Immature natural killer cell (primary cell): ENCODE measurements around the gene THAP6. TPM values are rescaled to one million over a fixed set of nuclear protein-coding genes. Genes with fewer than 3 reads are reported as not detected.

Experiments
- DNase-seq, 3 donors: peaks; one replicate each; pipeline ENCODE4 v3.0.0; 2022; ENCODE audit warnings: mixed read lengths in 1 of 3
- H3K27ac Mint-ChIP-seq, 6 donors: one replicate each; pipeline ENCODE4 v1.8.0; 2020; ENCODE audit warnings: mixed read lengths in 6 of 6, mild to moderate bottlenecking in 5 of 6, inconsistent platforms in 4 of 6, moderate library complexity in 3 of 6
- H3K27me3 Mint-ChIP-seq, 3 donors: one replicate each; pipeline ENCODE4 v1.8.0; 2020 to 2021; ENCODE audit warnings: low read depth in 3 of 3, mild to moderate bottlenecking in 3 of 3, mixed read lengths in 3 of 3, moderate library complexity in 3 of 3, inconsistent platforms in 1 of 3
- H3K36me3 Mint-ChIP-seq, 3 donors: one replicate each; pipeline ENCODE4 v1.8.0; 2020; ENCODE audit warnings: mixed read lengths in 3 of 3, inconsistent platforms in 2 of 3, mild to moderate bottlenecking in 2 of 3
- H3K4me1 Mint-ChIP-seq, 2 donors: one replicate each; pipeline ENCODE4 v1.8.0; 2020; ENCODE audit warnings: inconsistent platforms in 2 of 2, mild to moderate bottlenecking in 2 of 2, mixed read lengths in 2 of 2, moderate library complexity in 1 of 2
- H3K4me3 Mint-ChIP-seq, 5 donors: one replicate each; pipeline ENCODE4 v1.8.0; 2020; ENCODE audit warnings: mild to moderate bottlenecking in 5 of 5, mixed read lengths in 5 of 5, inconsistent platforms in 3 of 5, moderate library complexity in 3 of 5
- H3K9me3 Mint-ChIP-seq, 6 donors: one replicate each; pipeline ENCODE4 v1.8.0; 2020; ENCODE audit warnings: mild to moderate bottlenecking in 6 of 6, mixed read lengths in 6 of 6, inconsistent platforms in 4 of 6, moderate library complexity in 3 of 6
- polyA plus RNA-seq, 3 donors: library from polyadenylated mRNA; unstranded; fragments of 300-500 nt; fragmentation: Illumina TruSeq; gene quantifications; one replicate each; pipeline ENCODE4 v1.2.3, GENCODE V29; 2021

The THAP6 gene
- 10 to 100 TPM in 1 of 3 donors, 1 to 10 TPM in 2; 4.8 to 10.3 (median 7.5) TPM for polyA plus RNA-seq

- peaks cover 13 to 31% of the 10 kb centered on the region in 2 donors for H3K4me1 Mint-ChIP-seq
- no peak within 1 kb of the TSS for H3K27ac Mint-ChIP-seq
Observed at GRCh38 chr4:75514131-75514948, at the start of gene THAP6, which contains the start of gene RCHY1. Gene THAP6, plus strand, starts transcription at chr4:75514473. Its CDS starts 980 bp downstream, at chr4:75515453. Gene RCHY1, minus strand, starts transcription at chr4:75514403. Its CDS starts 117 bp downstream, at chr4:75514286.

GRCh38 chr4:75469896-75470295 lies 44.4 kb upstream of the THAP6 start:
- Mint-ChIP-seq H3K27ac (peak overlapping the region in 1 of 6 donors; percentile 15), H3K4me3 (no peak overlapping the region), H3K4me1 (peaks cover 0 to under 1% of the 10 kb centered on the region in 2 donors), H3K36me3 (peaks cover 1 to 16% (median 15%) of the 10 kb centered on the region in 3 donors), H3K27me3 (peaks cover 0 to 3% (median 0%) of the 10 kb centered on the region in 3 donors), H3K9me3 (no peaks in the 10 kb centered on the region)
- no peak for DNase-seq

More at GRCh38 chr4:75514131-75514948, at the start of gene THAP6, which contains the start of gene RCHY1:
- peak; percentile 92 to 93 (median 92) for DNase-seq
- peaks cover 17 to 20% (median 19%) of the 10 kb centered on the region in 3 donors for H3K36me3 Mint-ChIP-seq
- peaks cover 5 to 9% (median 7%) of the 10 kb centered on the region in 3 donors for H3K27me3 Mint-ChIP-seq
- no peak within 1 kb of the TSS for H3K4me3 Mint-ChIP-seq
- no peaks in the 10 kb centered on the region for H3K9me3 Mint-ChIP-seq

GRCh38 chr4:75470738-75471137 lies 43.5 kb upstream of the THAP6 start:
- H3K4me1 Mint-ChIP-seq = peaks cover 1 to 9% of the 10 kb centered on the region in 2 donors
- H3K36me3 Mint-ChIP-seq = peaks cover 9 to 23% (median 13%) of the 10 kb centered on the region in 3 donors
- no peak overlapping the region for H3K27ac Mint-ChIP-seq
- no peak overlapping the region for H3K4me3 Mint-ChIP-seq
- no peaks in the 10 kb centered on the region for H3K27me3 Mint-ChIP-seq
- no peak for DNase-seq
- no peaks in the 10 kb centered on the region for H3K9me3 Mint-ChIP-seq

GRCh38 chr4:75477201-75477600 lies 37.1 kb upstream of the THAP6 start:
- Mint-ChIP-seq H3K27me3 (no peaks in the 10 kb centered on the region), H3K9me3 (no peaks in the 10 kb centered on the region), H3K36me3 (peaks cover 47 to 70% (median 53%) of the 10 kb centered on the region in 3 donors), H3K4me3 (no peak overlapping the region), H3K4me1 (peaks cover 2 to 19% of the 10 kb centered on the region in 2 donors), H3K27ac (no peak overlapping the region)
- no peak for DNase-seq

- Mint-ChIP-seq H3K27ac (peak overlapping the region in 1 of 6 donors; percentile 28), H3K4me3 (no peak overlapping the region), H3K27me3 (no peaks in the 10 kb centered on the region), H3K4me1 (no peaks in the 10 kb centered on the region), H3K36me3 (peaks cover 20 to 31% (median 22%) of the 10 kb centered on the region in 3 donors), H3K9me3 (no peaks in the 10 kb centered on the region)
- no peak for DNase-seq
Observed at GRCh38 chr4:75484190-75484589, 30.1 kb upstream of the THAP6 start.

GRCh38 chr4:75490155-75490554 lies 24.1 kb upstream of the THAP6 start:
- DNase-seq = no peak
- H3K4me1 Mint-ChIP-seq = peaks cover 1 to 19% of the 10 kb centered on the region in 2 donors
- no peak overlapping the region for H3K4me3 Mint-ChIP-seq
- peaks cover 4 to 25% (median 9%) of the 10 kb centered on the region in 3 donors for H3K36me3 Mint-ChIP-seq
- peak overlapping the region in 1 of 6 donors; percentile 10 for H3K27ac Mint-ChIP-seq
- no peaks in the 10 kb centered on the region for H3K27me3 Mint-ChIP-seq
- no peaks in the 10 kb centered on the region for H3K9me3 Mint-ChIP-seq

GRCh38 chr4:75494563-75494962 lies 19.7 kb upstream of the THAP6 start:
- no peak for DNase-seq
- Mint-ChIP-seq H3K36me3 (peaks cover 27 to 42% (median 28%) of the 10 kb centered on the region in 3 donors), H3K4me3 (no peak overlapping the region), H3K27me3 (no peaks in the 10 kb centered on the region), H3K27ac (peak overlapping the region; percentile 11 to 68 (median 40)), H3K9me3 (no peaks in the 10 kb centered on the region), H3K4me1 (peaks cover 30 to 63% of the 10 kb centered on the region in 2 donors)

GRCh38 chr4:75495476-75495875 lies 18.8 kb upstream of the THAP6 start:
- H3K36me3 Mint-ChIP-seq = peaks cover 29 to 41% (median 31%) of the 10 kb centered on the region in 3 donors

GRCh38 chr4:75496406-75496805 lies 17.9 kb upstream of the THAP6 start:
- Mint-ChIP-seq H3K27ac (peak overlapping the region in 5 of 6 donors; percentile 13 to 57 (median 24)), H3K4me3 (no peak overlapping the region), H3K27me3 (no peaks in the 10 kb centered on the region), H3K4me1 (peaks cover 30 to 68% of the 10 kb centered on the region in 2 donors), H3K9me3 (no peaks in the 10 kb centered on the region), H3K36me3 (peaks cover 26 to 37% (median 29%) of the 10 kb centered on the region in 3 donors)
- DNase-seq = no peak

More at GRCh38 chr4:75495476-75495875, 18.8 kb upstream of the THAP6 start:
- H3K27ac Mint-ChIP-seq = peak overlapping the region in 4 of 6 donors; percentile 23 to 68 (median 49)
- no peaks in the 10 kb centered on the region for H3K27me3 Mint-ChIP-seq
- no peak for DNase-seq
- H3K9me3 Mint-ChIP-seq = no peaks in the 10 kb centered on the region
- H3K4me3 Mint-ChIP-seq = no peak overlapping the region
- H3K4me1 Mint-ChIP-seq = peaks cover 30 to 72% of the 10 kb centered on the region in 2 donors

GRCh38 chr4:75497133-75497532 lies 17.1 kb upstream of the THAP6 start:
- H3K27ac Mint-ChIP-seq = no peak overlapping the region
- no peak overlapping the region for H3K4me3 Mint-ChIP-seq
- no peaks in the 10 kb centered on the region for H3K9me3 Mint-ChIP-seq
- H3K27me3 Mint-ChIP-seq = no peaks in the 10 kb centered on the region
- peaks cover 23 to 33% (median 27%) of the 10 kb centered on the region in 3 donors for H3K36me3 Mint-ChIP-seq
- no peak for DNase-seq
- H3K4me1 Mint-ChIP-seq = peaks cover 30 to 65% of the 10 kb centered on the region in 2 donors

- H3K4me1 Mint-ChIP-seq = peaks cover 30 to 71% of the 10 kb centered on the region in 2 donors
Observed at GRCh38 chr4:75498041-75498440, 16.2 kb upstream of the THAP6 start.

GRCh38 chr4:75499900-75500299 lies 14.4 kb upstream of the THAP6 start:
- DNase-seq = no peak
- H3K9me3 Mint-ChIP-seq = no peaks in the 10 kb centered on the region
- peaks cover 23 to 27% (median 26%) of the 10 kb centered on the region in 3 donors for H3K36me3 Mint-ChIP-seq
- H3K4me1 Mint-ChIP-seq = peaks cover 30 to 69% of the 10 kb centered on the region in 2 donors
- H3K27ac Mint-ChIP-seq = no peak overlapping the region
- H3K27me3 Mint-ChIP-seq = no peaks in the 10 kb centered on the region
- H3K4me3 Mint-ChIP-seq = no peak overlapping the region

More at GRCh38 chr4:75498041-75498440, 16.2 kb upstream of the THAP6 start:
- Mint-ChIP-seq H3K36me3 (peaks cover 20 to 29% (median 27%) of the 10 kb centered on the region in 3 donors), H3K27me3 (no peaks in the 10 kb centered on the region), H3K9me3 (no peaks in the 10 kb centered on the region), H3K4me3 (no peak overlapping the region), H3K27ac (peak overlapping the region in 4 of 6 donors; percentile 32 to 65 (median 56))
- no peak for DNase-seq

GRCh38 chr4:75502671-75503070 lies 11.6 kb upstream of the THAP6 start:
- Mint-ChIP-seq H3K27ac (no peak overlapping the region), H3K27me3 (peaks cover 0 to 2% (median 0%) of the 10 kb centered on the region in 3 donors), H3K4me1 (peaks cover 25 to 67% of the 10 kb centered on the region in 2 donors), H3K9me3 (no peaks in the 10 kb centered on the region), H3K4me3 (no peak overlapping the region), H3K36me3 (peaks cover 25 to 34% (median 31%) of the 10 kb centered on the region in 3 donors)
- DNase-seq = no peak

GRCh38 chr4:75505630-75506029 lies 8.6 kb upstream of the THAP6 start:
- Mint-ChIP-seq H3K4me3 (no peak overlapping the region), H3K4me1 (peaks cover 34 to 41% of the 10 kb centered on the region in 2 donors), H3K36me3 (peaks cover 5 to 18% (median 14%) of the 10 kb centered on the region in 3 donors), H3K27ac (peak overlapping the region in 2 of 6 donors; percentile 31 to 64), H3K9me3 (no peaks in the 10 kb centered on the region), H3K27me3 (peaks cover 0 to 2% (median 0%) of the 10 kb centered on the region in 3 donors)
- DNase-seq = no peak
